ENCODE data around the gene QRFP. TPM values are rescaled to one million over a fixed set of nuclear protein-coding genes. Genes with fewer than 3 reads are reported as not detected.

The QRFP gene
- total and polyA plus RNA-seq, 4 donors = not detected

DNA sequence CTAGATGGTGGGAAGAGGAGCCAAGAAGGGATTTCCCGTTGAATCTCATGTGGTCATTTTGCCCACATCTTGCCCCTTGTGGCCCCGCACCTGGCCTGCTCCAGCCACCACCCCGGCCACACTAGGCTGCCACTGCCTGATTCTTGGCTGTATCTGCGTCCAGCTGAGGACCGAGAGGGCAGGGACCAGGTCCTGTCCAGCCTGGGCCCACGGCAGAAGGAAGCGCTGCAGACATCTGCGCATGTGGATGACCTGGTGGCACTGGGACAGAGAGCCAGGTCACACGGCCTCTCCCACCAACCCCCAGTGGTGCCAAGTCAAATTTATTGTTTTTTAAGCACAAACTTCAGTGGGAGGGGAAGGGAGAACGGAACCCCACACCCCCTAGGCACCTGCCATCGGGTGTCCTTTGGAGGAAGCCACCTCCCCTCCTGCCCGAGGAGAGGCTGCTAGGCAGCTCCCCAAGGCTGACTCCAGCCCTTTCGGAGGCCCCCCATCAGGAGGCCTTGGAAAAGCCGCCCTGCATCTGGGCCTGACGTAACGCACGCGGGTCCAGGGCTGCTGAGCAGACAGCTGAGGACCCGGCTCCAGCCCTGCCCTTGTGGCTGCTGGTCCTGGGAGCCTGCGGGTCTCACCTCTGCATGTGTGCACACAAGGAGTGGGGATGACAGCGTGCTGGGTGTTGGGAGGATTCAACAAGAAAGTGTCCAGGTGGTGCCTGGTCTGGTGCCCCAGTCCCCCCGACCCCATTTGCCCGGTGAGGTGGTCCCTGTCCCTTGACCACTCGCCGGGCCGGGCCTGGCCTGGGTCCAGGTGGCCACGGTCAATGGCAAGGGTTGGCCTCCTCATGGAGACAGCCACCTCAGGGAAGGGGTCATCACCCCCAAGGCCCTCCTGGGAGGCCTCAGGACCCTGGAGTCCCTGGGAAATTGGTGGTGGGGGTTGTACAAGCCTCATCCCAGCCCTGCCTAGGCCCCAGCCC, 5.9 kb upstream of the QRFP start:
- no peak overlapping the region for H3K4me3 ChIP-seq (ENCODE audit: low read length in 2 of 2)
- H3K27me3 ChIP-seq (ENCODE audit: control insufficient read depth in 1 of 2, insufficient read depth in 2 of 2, low read length in 1 of 2) = no peaks in the 10 kb centered on the region
- H3K4me1 ChIP-seq (ENCODE audit: control insufficient read depth in 1 of 2, insufficient read depth in 2 of 2, low read length in 2 of 2) = no peaks in the 10 kb centered on the region
- no peak for DNase-seq
- no peak overlapping the region for H3K27ac ChIP-seq (ENCODE audit: low read depth in 1 of 2, low read length in 2 of 2)
- intact Hi-C loops (cut with DNase I) = no loop called here
- 71 to 77% methylated on average over 27 of the region's 27 CpGs for WGBS, 2 donors
- no peak for ATAC-seq (ENCODE audit: low FRiP score)
- H3K36me3 ChIP-seq (ENCODE audit: control insufficient read depth in 1 of 2, insufficient read depth in 2 of 2, low read length in 1 of 2) = no peaks in the 10 kb centered on the region
- no peaks in the 10 kb centered on the region for H3K9me3 ChIP-seq (ENCODE audit: control insufficient read depth, low read length)

DNA sequence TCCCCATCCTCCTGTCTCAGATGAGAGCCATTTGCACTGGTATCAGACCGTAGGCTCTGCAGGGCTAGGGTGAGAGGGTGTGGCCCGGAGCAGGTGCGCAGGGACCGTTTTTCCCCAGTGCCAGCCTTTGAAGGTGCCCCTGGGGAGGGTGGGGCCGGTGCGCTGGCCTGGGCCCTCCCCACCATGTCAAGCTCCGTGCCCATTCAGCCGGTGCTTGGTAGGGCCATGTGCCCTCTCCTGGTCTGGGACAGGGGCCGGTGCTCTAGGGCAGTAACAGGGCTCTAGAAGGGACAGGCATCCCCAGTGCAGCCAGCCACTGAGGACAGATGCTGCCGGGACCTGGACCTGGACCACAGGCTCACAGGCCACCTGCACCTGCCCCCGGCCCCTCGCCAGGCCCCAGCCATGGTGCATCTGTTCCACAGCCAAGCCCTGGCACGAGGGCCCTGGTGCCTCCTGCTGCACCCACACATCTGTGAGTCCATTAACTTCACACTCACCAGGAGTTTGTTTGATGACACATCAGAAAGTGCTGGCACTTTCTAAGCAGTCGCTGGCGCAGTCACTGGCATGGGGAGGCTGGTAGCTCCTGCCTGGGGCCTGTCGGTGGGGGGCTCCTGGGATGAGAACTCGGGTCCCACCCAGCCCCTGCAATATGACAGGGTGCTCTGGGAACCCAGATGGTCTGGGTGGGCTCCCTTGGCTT, 5.0 kb upstream of the QRFP start:
- WGBS, 2 donors = 59 to 63% methylated on average over 17 of the region's 17 CpGs
- Histone ChIP-seq H3K27ac (ENCODE audit: low read depth in 1 of 2, low read length in 2 of 2) (no peak overlapping the region), H3K9me3 (ENCODE audit: control insufficient read depth, low read length) (no peaks in the 10 kb centered on the region), H3K4me3 (ENCODE audit: low read length in 2 of 2) (no peak overlapping the region), H3K36me3 (ENCODE audit: control insufficient read depth in 1 of 2, insufficient read depth in 2 of 2, low read length in 1 of 2) (no peaks in the 10 kb centered on the region), H3K4me1 (ENCODE audit: control insufficient read depth in 1 of 2, insufficient read depth in 2 of 2, low read length in 2 of 2) (no peaks in the 10 kb centered on the region), H3K27me3 (ENCODE audit: control insufficient read depth in 1 of 2, insufficient read depth in 2 of 2, low read length in 1 of 2) (no peaks in the 10 kb centered on the region)
- intact Hi-C loops (cut with DNase I) = no loop called here
- no peak for ATAC-seq (ENCODE audit: low FRiP score)
- DNase-seq = no peak

DNA sequence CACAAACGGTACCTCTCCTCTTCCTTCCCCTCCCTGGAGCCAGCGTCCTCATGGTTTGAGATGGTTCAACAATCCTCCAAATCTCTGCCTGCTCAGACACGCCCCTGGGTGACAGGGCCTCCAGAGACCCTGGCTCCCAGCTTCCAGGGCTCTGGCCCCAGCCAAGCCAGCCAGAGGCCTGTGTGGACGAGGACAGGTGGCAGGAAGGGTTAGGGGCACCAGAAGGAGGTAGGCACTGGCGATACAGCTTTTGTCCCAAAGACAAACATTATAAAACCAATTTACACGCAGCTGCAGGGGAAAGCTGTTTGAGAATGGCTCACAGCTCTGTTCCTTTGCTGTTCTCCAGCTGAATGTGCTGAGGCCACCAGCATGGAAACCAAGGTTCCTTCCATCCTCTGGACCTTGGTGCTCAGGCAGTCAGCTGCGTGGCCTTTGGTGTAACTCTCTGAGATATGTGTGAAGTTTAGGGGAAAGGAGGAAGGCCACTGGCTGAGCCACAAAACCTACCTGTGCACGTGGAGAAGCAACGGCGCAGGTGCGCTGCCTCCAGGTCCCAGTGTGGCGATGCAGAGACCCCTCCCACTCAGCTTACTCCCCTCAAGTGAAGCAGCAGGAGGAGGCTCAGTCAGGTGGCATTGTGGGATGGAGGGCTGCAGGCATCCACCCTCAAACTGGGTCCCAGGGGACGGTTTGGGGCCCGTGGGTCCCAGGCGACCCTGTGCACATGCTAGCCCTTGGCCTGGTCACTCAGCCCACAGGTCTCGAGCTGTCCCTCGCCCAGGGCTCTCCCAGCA, 4.3 kb upstream of the QRFP start:
- DNase-seq = no peak
- intact Hi-C loops (cut with DNase I) = no loop called here
- H3K27me3 ChIP-seq (ENCODE audit: control insufficient read depth in 1 of 2, insufficient read depth in 2 of 2, low read length in 1 of 2) = no peaks in the 10 kb centered on the region
- no peaks in the 10 kb centered on the region for H3K9me3 ChIP-seq (ENCODE audit: control insufficient read depth, low read length)
- ATAC-seq (ENCODE audit: low FRiP score) = no peak
- WGBS, 2 donors = 64 to 68% methylated on average over 17 of the region's 17 CpGs
- no peaks in the 10 kb centered on the region for H3K36me3 ChIP-seq (ENCODE audit: control insufficient read depth in 1 of 2, insufficient read depth in 2 of 2, low read length in 1 of 2)
- H3K4me1 ChIP-seq (ENCODE audit: control insufficient read depth in 1 of 2, insufficient read depth in 2 of 2, low read length in 2 of 2) = no peaks in the 10 kb centered on the region
- no peak overlapping the region for H3K4me3 ChIP-seq (ENCODE audit: low read length in 2 of 2)
- no peak overlapping the region for H3K27ac ChIP-seq (ENCODE audit: low read depth in 1 of 2, low read length in 2 of 2)

DNA sequence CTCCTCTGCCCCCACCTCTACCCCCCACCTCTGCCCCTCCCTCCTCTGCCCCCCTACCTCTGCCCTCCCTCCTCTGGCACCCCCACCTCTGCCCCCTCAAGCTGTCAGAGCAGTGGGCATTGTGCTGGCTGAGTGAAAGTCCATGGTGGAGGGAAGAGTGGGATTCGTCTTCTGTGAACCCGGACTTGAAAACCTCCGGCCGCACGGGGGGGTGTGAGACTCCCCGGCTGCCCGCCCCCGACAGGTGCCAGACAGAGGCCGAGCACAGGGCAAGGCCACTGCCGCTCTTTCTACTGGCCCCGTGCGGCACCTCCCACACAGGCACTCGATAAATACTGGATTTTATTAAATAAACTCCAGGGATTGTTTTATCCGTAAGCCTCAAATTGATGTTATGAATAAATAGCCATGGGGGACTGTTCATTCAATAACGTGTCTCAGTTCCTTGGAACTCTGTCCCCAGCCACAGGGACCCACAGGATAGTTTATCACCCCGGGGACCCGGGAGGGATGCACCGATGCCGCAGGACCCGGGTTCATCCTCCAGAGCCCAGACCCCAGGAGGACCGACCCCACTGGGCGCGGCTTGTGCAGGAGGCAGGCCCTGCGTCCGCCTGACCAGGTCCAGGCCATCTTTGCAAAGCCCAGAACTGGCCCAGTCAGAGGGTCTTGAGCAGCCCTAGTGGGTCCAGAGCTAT, 2.6 kb upstream of the QRFP start:
- intact Hi-C loops (cut with DNase I) = no loop called here
- H3K4me3 ChIP-seq (ENCODE audit: low read length in 2 of 2) = no peak overlapping the region
- WGBS, 2 donors = 56 to 58% methylated on average over 25 of the region's 25 CpGs
- H3K27me3 ChIP-seq (ENCODE audit: control insufficient read depth in 1 of 2, insufficient read depth in 2 of 2, low read length in 1 of 2) = no peaks in the 10 kb centered on the region
- no peaks in the 10 kb centered on the region for H3K4me1 ChIP-seq (ENCODE audit: control insufficient read depth in 1 of 2, insufficient read depth in 2 of 2, low read length in 2 of 2)
- no peak for DNase-seq
- no peaks in the 10 kb centered on the region for H3K36me3 ChIP-seq (ENCODE audit: control insufficient read depth in 1 of 2, insufficient read depth in 2 of 2, low read length in 1 of 2)
- no peaks in the 10 kb centered on the region for H3K9me3 ChIP-seq (ENCODE audit: control insufficient read depth, low read length)
- no peak overlapping the region for H3K27ac ChIP-seq (ENCODE audit: low read depth in 1 of 2, low read length in 2 of 2)
- no peak for ATAC-seq (ENCODE audit: low FRiP score)

DNA sequence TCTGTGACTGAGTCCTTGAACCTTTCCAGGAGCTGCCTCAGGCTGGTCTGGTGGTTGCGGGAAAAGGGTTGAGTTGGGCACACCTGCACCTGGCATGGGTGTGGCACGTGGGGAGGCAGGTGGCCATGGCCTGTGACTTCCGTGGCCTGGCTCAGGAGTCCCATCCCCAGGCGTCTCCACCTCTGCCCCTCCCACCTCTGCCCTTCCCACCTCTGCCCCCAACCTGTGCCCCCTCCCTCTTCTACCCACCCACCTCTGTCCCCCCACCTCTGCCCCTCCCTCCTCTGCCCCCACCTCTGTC, 1.9 kb upstream of the QRFP start:
- Histone ChIP-seq H3K27ac (ENCODE audit: low read depth in 1 of 2, low read length in 2 of 2) (no peak overlapping the region), H3K9me3 (ENCODE audit: control insufficient read depth, low read length) (no peaks in the 10 kb centered on the region), H3K27me3 (ENCODE audit: control insufficient read depth in 1 of 2, insufficient read depth in 2 of 2, low read length in 1 of 2) (no peaks in the 10 kb centered on the region), H3K4me1 (ENCODE audit: control insufficient read depth in 1 of 2, insufficient read depth in 2 of 2, low read length in 2 of 2) (no peaks in the 10 kb centered on the region), H3K4me3 (ENCODE audit: low read length in 2 of 2) (no peak overlapping the region), H3K36me3 (ENCODE audit: control insufficient read depth in 1 of 2, insufficient read depth in 2 of 2, low read length in 1 of 2) (no peaks in the 10 kb centered on the region)
- ATAC-seq (ENCODE audit: low FRiP score) (no peak), DNase-seq (no peak)
- intact Hi-C loops (cut with DNase I) = no loop called here
- WGBS, 2 donors = 62 to 83% methylated on average over 3 to 4 of the region's 4 CpGs

DNA sequence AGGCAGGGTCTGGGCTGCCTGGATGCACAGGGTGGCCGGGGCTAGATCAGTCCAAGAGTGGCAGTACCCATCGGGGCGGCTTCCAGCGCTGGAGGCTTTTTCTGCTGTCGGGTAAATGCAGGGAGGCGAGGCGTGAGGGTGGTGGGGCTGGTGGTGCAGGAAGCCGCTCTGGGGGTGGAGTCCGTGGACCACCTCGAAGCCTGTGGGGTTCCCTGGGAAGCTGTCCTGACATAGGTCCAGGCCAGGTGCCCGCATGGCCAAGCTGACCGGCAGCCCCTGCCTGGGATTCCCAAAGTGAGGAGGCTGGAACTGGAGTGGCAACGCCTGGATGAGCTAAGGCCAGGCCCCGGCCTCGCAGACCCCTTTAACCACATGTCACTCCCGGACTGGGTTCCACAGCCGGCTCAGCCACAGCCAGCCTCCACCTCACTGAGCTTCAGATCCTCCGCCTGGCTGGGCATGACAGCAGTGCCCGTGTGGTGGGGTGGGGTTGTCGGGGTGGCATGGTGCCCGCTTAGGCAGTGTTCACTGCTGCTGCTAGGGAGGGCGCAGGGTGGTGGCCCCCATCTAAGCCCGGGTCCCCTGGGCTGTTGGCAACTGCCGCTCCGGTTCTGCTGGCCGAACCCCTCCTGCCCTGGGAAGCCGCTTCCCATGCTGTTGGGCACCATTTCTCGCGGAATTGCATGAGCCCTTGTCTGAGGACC, 1.4 kb upstream of the QRFP start:
- H3K27ac ChIP-seq (ENCODE audit: low read depth in 1 of 2, low read length in 2 of 2) = no peak overlapping the region
- H3K9me3 ChIP-seq (ENCODE audit: control insufficient read depth, low read length) = no peaks in the 10 kb centered on the region
- H3K27me3 ChIP-seq (ENCODE audit: control insufficient read depth in 1 of 2, insufficient read depth in 2 of 2, low read length in 1 of 2) = no peaks in the 10 kb centered on the region
- peaks cover 0 to under 1% of the 10 kb centered on the region in 2 donors for H3K36me3 ChIP-seq (ENCODE audit: control insufficient read depth in 1 of 2, insufficient read depth in 2 of 2, low read length in 1 of 2)
- ATAC-seq (ENCODE audit: low FRiP score) = no peak
- no peaks in the 10 kb centered on the region for H3K4me1 ChIP-seq (ENCODE audit: control insufficient read depth in 1 of 2, insufficient read depth in 2 of 2, low read length in 2 of 2)
- 55 to 56% methylated on average over 27 to 29 of the region's 29 CpGs for WGBS, 2 donors
- H3K4me3 ChIP-seq (ENCODE audit: low read length in 2 of 2) = no peak overlapping the region
- intact Hi-C loops (cut with DNase I) = no loop called here
- DNase-seq = no peak

DNA sequence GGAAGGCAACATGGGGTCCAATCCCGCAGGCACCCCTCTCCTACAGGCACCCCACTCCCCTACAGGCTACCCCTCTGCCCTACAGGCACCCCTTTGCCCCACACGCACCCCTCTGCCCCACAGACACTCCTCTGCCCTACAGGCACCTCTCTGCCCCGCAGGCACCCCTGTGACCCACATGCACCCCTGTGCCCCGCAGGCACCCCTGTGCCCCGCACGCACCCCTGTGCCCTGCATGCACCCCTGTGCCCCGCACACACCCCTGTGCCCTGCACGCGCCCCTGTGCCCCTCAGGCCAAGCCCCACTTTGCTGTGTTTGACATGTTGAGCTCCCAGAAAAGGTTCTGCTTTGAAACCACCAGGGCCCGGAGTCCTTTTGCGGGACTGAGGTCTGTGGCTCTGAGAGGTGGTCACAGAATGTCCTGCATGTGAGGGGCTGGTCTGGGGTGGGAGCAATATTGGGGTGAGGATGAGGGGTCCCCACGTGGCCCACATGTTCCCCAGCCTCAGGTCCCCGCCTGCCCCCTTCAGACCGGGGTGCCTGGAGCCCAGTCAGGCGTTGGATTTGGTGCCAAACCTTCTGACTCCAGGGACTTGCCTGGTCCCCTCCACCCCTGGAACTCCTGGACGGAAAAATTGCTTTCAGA, 616 bp upstream of the QRFP start:
- H3K27me3 ChIP-seq (ENCODE audit: control insufficient read depth in 1 of 2, insufficient read depth in 2 of 2, low read length in 1 of 2) = no peaks in the 10 kb centered on the region
- no peaks in the 10 kb centered on the region for H3K9me3 ChIP-seq (ENCODE audit: control insufficient read depth, low read length)
- no peak for ATAC-seq (ENCODE audit: low FRiP score)
- no peaks in the 10 kb centered on the region for H3K4me1 ChIP-seq (ENCODE audit: control insufficient read depth in 1 of 2, insufficient read depth in 2 of 2, low read length in 2 of 2)
- no peak for DNase-seq
- peaks cover 0 to 2% of the 10 kb centered on the region in 2 donors for H3K36me3 ChIP-seq (ENCODE audit: control insufficient read depth in 1 of 2, insufficient read depth in 2 of 2, low read length in 1 of 2)
- WGBS, 2 donors = 64 to 70% methylated on average over 16 of the region's 16 CpGs
- H3K27ac ChIP-seq (ENCODE audit: low read depth in 1 of 2, low read length in 2 of 2) = no peak overlapping the region
- intact Hi-C loops (cut with DNase I) = no loop called here
- no peak overlapping the region for H3K4me3 ChIP-seq (ENCODE audit: low read length in 2 of 2)
